ENCODE results near the gene MARK2.
"Not testable (repeated sequence)": the region's sequence is repeated elsewhere in the genome, so short reads cannot be mapped to it uniquely, and the experiment has no call there.

MARK2 gene

DNA sequence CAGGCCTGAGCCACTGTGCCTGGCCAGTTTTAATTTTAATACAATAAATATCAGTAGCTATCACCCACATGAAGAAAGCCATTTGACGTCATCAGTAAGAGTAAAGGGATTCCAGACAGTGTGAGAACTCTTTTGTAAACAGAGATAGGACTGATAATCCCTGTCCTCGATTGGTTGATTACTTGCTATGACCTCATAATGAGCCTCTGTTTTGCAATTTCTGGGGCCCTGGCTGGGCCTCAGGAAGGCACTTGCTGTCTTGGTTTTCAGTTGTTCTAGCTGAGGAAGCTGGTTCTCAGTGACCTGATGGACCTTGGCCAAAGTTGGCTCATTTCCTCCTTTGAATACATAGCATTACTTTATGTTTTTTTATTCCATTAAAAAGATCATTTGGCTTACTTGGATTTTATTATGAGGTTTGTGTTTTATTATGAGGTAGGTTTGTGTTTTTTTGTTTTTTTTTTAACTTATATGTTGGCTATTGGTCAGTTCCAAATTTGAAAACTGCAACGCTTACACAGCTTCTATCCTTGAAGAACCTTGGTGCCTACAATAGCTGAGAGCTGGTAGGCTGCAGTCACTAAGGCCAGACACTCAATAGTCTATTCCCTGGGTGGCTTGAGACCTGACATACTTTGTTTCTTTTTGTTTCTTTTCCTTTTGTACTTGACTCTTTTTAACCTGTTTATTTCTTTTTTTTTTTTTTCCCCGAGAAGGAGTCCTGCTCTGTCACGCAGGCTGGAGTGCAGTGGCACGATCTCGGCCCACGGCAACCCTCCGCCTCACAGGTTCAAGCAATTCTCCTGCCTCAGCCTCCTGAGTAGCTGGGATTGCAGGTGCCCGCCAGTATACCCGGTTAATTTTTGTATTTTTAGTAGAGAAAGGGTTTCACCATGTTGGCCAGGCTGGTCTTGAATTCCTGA lies 20.0 kb downstream of the MARK2 start:
- no peak for DNase-seq

DNA sequence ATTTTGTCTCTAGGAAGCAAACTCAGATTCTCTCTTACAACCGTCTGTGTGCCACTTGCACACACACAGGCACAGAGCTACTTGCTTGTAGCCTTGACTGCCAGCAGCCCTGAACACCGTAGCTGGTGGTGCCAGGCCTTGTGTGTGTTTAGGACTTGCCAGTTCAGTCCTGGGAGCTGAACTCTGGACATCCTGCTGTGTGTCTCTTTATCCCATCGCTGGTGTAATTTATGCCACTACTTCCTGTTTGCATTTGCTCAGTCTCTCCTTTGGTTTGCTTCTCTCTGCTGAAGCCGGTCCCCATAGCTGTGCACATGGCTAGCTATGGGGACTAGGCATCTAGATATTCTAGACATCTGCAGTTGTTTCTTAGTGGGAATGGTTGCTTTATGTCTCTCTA lies 24.0 kb downstream of the MARK2 start:
- peak; percentile 75 for DNase-seq

DNA sequence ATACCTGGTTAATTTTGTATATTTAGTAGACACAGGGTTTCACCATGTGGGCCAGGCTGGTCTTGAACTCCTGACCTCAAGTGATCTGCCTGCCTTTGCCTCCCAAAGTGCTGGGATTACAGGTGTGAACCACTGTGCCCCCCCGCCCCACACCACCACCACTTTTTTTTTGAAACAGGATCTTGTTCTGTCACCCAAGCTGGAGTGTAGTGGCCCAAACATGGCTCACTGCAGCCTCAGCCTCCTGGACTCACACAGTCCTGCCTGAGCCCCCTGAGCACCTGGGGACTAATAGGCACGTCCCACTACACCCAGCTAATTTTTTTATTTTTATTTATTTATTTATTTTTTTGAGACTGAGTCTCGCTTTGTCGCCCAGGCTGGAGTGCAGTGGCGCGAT lies 24.7 kb downstream of the MARK2 start:
- not testable (repeated sequence) for DNase-seq

DNA sequence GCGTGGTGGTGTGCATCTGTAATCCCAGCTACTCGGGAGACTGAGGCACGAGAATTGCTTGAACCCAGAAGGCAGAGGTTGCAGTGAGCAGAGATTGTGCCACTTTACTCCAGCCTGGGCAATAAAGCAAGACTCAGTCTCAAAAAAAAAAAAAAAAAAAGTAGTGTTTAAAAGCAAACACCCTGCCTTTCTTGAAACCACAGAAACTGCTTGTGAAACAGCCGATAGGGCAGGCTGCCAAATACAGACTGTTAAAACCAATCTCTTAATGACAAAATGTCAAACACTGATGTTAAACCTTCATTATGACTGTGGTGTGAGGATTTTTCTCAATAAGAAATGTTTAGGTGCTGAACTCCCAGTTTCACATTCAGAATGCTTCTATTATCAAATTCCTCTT lies 27.3 kb downstream of the MARK2 start:
- no peak for DNase-seq

DNA sequence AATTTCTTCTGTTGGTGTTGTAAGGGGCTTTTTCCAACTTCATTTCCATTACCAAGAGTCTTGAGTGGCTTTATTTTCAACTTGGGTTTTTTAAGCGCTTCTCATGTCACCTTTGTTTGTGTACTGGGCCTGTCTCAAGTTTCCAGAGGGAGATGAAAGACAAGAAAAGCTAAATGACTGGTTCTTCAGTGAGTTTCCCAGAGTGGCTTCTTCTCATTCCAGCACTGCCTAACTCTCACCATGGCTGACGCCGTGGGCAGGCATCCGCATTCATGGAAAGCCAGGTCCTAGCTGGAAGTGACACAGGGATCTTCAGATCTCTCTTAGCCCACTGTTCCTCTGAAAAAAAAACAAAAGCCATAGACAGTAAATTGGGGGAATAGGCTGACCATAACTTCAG lies 28.6 kb downstream of the MARK2 start:
- DNase-seq = no peak

DNA sequence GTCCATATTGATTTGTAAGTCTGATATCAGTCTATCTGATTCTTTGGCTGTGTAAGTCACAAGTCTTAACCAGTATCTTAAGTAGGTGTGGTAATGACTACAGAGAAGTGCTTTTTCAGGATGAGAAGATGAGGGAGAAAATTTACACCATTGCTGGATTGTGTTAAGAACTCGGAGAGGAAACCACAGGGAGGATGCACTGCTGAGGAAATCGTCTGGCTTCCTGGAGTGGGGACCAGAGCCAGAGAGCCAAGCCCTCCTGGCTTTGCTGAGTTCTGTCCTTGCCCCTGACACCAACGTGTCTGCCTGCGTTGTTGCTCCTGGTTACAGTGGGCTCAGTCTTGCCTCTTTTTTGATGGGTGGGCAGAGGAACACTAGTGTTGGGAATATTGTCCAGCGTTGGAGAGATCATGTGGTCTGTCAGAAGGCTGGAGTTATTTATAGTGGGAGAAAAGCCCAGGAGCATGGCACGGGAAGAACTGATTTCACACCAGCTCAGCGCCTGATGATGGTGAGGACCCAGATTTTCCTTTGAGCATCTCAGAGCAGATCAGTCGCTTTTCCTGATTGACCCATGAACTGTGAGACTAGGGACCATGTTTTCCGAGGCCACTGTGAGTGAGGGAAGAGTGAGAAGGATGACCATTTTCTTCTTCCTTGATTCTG lies 29.6 kb downstream of the MARK2 start:
- DNase-seq = no peak

DNA sequence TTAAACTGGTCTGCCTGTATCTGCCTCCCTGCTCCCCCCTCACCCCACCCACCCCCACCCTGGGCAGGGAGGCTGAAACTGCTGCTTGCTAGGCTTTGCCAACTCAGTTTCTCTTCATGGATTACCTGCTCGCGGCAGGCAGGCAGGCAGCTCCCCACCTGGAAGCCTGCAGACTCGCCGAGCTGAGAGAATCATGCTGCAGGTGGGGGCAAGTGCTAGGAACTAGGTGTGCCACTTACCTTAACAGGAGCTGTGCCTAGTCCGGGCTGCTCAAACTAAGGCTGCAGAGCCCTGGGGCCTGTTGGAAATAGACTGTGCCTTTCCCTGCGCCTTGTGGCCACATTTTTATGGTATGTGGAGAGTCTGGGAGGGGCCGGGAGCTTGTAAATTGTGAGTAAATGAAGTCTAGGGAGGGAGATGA lies 30.3 kb downstream of the MARK2 start:
- no peak for DNase-seq

DNA sequence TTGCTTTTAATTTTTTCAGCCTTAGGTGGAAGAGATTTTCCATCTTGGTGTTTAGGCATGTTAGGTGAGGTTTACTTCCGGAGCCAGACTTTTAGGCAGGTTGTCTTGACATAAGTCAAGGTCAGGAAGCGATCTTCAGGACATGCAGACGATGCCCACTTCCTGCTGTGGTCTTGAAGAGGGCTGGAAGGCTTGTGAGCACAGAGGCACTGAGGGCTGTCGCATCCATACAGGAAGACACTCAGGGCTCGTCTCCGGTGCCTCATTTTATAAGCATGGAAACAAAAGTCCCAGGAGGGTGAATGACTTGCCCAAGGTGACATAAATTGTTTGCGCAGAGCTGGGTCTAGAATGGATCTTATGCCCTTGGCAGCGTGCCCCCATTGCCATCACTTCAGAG lies 30.8 kb downstream of the MARK2 start:
- DNase-seq = no peak

DNA sequence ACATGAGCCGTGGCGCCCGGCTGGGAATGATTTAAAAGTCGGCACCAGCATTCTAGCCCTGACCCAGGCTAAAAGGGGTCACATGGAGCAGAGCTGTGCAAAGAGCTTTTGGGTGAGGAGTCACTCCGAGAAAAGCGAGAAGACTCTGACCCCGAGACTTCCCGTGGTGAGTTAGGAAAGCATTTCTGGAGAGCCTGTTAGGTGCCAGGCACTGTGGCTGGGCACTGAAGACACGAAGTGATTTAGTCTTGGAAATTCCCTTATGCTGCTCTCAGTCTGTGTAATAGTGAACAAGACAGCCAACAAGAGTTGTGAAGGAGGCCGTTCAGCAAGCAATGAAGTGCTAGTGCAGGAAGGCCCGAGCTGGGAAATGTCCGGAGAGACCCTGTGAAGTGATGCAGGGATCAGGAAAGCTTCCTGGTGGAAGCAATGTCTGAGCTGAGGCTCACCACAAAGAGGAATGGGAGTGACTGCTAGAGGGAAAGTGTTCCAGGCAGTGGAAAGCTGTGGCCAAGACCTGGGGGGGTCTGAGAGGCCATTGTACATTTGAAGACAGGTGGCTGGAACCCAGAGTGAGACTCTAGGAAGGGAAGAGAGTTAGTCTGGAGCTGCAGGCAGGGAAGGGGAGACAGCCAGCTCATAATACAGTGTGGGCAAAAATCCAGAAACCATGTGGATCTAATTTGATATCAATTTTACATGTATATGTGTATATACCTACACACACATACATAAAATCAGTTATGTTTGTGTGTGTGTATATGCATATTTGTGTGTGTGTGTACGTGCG lies 31.6 kb downstream of the MARK2 start:
- DNase-seq = no peak

DNA sequence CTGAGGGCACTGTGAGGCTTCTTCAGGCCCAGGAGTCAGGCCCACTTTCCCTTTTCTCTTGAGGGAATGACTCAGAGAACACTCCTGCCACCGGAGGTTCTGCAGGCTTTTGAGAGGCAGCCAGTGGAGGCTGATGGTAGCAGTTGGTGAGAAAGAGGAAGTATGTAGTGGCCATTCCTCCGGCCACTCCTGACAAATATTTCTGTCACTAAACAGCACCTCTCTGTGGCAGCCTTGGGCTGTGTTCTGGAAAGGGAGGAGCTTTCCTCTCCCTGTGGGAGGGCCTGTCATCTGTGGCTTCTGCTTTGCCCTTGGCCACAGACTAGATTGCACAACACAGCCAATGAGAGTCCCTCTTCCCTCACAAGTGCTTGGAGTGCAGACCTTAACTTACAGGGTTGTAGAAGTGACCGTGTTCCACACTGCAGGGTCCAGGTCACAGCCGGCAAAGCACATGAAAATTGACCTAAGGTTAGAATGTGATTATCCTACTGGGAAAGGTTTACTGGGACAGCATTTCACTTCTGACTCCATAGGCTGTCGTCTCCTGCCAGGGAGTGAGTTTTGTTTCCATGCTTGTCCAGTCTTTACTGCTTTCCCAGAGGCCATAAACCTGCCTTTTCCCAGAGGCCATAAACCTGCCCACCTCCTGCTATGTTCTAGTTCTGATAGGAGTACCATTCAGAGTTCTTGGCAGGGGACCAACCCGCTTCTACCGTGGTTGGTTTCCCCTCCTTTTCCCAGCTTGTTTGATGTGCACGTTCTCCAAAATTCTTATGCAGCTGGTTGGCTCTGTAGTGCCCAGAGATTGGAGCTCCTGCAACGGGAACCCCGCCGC lies 33.3 kb downstream of the MARK2 start:
- peak; percentile 30 for DNase-seq

DNA sequence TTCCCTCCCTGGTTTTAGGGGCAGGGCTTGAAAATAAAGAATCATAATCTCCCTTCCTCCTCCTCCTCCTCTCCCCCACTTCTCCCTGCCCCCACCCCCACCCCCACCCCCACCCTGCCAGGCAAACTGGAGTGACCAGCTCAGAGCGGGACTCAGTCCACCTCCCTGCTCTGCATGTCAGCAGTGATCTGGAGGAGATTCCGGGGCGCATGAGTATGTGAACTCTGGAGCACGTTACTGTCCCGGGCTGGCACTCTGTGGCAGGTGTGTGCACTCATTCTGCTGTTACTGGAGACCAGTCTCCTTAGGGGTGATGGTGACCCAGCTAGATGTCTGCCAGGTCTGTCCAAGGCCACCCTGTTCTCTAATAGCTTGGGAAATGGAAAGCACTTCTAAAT lies 33.9 kb downstream of the MARK2 start:
- DNase-seq = no peak

DNA sequence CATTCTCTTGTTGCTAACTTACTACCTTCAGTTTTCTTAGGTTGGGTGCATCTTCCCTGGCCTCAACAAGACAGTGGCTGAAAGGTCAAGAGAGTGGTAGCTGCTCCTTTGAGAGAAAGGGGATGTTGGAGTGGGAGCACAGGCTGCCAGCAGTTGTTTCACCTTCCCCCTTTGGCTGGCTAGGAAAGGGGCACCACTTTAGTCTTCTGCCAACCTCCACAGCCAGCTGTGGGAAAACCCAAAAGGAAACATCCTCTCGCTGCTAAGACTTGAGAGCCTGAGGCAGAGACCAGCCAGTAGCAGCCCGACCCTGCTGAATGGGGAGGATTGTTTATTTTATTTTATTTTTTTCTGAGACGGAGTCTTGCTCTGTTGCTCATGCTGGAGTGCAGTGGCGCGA lies 34.4 kb downstream of the MARK2 start:
- DNase-seq = no peak

DNA sequence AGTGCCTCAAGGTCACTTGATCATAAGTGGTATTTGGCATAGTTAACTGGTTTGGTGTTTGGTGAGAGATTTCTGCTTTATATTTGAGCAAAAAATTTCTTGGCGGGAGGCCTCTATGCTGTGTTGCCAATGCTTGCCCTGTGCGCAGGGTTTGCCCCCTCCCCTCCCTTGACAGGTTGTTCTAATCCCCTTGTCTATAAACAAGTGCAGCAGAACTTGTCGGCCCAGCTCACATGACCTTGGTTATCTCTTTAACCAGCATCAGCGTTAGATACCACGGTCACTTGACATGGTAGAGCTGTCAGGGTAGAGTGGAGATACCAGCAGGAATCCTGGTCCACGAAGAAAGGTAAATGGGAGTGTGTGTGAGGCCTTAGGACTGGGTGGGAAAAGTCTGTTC lies 35.6 kb downstream of the MARK2 start:
- no peak for DNase-seq

DNA sequence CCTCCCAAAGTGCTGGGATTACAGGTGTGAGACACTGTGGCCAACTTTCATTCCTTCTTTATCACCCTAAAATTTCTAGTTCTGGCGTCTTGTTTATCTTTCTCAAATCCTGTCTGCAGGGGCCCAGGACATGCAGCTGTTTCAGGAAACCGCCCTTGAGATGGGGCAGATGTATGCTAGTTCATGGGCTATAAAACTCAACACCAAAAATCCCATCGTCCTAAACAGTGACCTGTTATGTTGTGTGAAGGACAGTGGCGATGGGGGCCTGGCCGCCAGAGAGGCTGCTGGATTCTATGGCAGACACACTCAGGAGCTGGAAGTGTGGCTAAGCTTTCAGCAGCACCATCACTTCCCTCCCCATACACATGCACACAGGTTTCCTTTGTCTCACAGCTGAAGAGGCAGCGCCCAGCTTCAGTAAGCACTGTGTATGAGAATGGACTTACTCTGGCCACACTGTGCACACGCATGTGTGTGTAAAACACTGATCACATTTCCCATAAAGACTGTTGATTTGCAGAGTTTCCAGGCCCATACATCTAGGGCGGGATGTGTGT lies 36.7 kb downstream of the MARK2 start:
- DNase-seq = no peak

DNA sequence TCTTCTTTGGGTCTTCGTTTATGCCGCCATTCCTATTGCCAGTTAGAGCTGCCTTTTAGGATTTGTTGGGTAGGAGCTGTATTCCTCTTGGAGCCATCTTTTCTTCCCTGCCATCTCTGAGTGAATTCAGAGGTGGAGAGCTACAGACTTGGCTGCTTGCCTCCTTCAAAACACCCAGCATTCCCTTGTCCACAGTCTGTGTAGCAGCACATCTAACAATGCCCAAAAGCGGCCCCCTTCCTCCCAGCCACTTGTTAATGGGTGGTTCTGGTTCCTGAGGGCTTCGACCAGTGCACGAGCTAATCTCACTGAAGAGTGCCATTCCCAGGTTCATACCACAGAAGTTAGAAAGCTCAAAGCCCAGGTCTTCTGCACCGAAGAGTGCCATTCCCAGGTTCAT lies 37.7 kb downstream of the MARK2 start:
- DNase-seq = no peak

DNA sequence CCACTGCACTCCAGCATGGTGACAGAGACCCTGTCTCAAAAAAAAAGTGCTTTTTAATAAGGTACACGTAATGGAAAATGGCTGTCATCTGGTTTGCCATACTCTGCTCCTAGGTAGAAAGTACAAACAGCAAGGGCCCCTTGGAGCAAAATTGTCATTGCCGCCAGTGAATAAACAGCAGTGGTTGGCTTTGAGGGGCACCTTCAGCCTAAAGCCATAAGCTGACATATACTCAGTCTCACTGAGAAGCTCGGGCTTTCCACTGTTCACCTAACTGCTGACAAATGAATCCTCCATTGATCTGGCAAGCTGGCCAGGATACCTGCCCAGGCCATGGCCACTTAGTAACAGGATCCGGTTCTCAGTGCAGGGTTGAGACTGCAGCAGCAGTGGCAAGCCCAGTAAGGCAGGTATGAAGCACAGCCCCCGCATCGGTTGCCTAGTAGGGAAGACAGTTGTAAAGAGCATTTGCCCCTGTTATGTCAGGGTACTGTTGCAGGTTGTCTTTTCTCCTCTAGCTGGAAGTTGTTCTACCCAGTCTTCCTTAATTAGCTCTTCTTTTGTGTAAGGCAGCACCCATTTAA lies 38.8 kb downstream of the MARK2 start:
- no peak for DNase-seq

DNA sequence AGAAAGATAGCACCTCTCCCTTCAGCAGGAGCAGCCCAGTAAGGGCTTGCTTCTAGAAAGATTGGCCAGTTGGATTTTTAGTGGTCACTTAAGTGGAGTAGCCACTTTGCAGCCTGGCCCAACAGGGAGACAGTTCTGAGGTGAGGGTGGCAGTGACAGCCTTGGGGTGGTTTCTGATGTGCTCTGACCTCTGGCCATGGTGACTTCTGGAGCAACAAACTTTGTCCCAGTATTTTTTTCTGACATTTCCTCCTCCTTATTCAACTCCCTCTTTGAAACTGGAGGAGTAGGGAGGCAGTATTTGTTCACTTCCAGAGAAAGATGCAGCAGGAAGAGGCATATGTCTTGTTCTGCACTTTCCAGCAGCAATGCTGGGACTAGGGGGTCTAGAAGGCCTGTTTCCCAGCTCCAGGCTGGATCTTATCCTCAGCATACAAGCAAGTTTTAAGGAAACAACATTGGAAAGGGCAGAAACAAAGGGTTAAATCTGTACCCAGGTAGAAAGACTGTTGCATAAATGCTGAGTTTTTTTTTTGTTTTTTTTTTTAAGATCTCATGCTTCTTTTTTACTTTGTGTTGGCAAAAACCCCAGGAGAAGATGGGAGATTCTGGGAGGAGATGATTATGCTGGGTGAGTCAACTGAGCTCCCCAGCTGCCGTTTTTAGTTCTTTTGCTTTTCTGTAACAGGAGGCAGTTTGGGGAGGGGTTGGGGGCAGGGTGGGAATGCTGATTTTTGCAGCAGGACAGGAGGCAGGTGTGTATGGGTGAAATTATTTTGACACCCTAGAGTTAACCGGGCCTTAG lies 40.9 kb downstream of the MARK2 start:
- no peak for DNase-seq

DNA sequence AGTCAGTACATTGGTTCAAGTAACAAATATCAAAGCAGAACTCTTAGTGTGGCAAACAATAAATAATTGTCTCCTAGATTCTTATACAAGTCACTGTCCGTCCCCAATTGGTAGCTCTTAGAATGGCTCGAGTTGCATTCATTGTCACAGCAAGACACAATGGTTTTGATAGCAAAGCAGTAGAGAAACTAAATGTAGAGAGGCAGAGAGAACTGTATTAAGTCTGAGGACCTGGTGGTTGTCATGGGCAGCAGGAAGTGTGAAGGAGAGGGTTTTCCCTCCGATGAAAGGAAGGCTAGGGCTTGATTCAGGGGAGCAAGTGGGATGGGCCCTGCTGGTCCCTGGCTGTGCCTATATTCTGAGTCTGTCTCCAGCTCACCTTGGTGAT lies 41.5 kb downstream of the MARK2 start:
- DNase-seq = no peak

DNA sequence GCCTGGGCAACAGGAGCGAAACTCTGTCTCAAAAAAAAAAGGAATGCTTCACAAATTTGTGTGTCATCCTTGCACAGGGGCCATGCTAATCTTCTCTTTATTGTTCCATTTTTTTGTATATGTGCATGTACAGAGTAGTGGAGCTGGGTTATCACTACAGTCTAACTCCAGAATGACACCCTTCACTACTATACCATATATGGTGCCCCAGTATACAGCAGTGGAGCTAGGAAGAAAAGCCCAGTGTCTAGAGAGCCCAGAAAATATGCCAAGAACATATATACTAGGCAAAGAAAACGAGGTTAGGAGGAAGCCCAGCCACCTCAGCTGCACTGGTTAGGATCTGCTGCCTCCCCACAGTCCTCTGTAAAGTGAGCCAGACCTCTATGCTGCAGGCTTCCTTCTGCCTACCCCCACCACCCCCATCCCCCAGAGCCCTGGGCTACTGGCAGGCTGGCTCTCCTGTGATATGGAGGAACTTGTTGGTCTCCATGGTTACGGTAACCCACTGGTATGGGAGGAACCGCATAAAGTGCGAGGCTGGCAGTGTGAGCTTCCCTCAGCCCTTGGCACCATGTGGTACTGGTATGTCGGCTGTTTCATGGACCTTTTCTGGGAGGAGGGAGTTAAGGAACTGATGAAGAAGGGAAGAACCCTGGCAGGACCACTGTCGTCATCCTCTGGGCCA lies 43.8 kb downstream of the MARK2 start:
- no peak for DNase-seq

DNA sequence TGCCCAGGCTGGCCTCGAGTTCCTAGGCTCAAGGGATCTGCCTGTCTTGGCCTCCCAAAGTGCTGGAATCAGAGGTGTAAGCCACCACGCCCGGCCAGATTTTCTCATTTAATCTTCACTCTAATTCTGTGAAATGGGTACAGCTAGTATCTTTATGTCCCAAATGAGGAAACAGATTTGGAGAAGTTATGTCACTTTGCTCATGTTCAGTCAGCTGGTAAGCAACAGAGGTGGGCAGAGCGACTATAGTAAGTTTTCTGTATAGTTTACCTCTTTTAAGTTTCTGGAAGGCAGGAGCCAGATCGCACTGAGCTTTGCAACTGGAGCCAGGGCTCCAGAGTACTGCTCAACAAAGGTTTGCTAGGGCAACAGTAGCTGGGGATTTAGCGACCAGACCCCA lies 44.9 kb downstream of the MARK2 start:
- DNase-seq = no peak
